GM20431 (cell line): Measurements from ENCODE around the gene TNFRSF14.

Source experiments
- in situ Hi-C: fragments of 300-500 bp; cut with MseI, MboI; formaldehyde crosslinking; loops from one replicate; pipeline ENCODE4 v1.15.0; 2020; ENCODE audit warnings: low sequenced_read_pairs; ENCODE audit not compliant: unreplicated experiment

TNFRSF14 gene

DNA sequence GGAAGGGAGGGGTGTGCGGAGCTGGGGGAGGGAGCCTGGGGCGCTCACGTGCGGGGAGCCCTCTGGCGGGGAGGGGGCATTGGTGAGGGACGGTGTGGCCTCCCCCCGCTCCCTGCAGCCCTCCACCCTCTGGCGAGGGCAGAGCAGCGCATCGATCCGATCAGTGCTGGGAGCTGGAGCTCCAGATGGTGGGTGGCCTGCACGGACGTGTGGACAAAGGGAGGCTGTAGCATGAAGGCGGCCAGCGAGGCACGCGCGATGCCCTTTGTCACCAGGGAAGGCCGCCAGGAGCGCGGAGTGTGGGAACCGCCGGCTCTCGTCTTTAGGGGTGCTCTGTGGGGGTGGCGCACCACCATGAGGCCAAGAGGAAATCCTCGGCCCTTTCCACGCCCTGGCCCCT is 20.7 kb upstream of the TNFRSF14 start:
- in situ Hi-C loops = loop anchor here (25.0 kb wide), 1 partner anchor 348 kb away; the partner anchor contains the start of gene FAAP20

DNA sequence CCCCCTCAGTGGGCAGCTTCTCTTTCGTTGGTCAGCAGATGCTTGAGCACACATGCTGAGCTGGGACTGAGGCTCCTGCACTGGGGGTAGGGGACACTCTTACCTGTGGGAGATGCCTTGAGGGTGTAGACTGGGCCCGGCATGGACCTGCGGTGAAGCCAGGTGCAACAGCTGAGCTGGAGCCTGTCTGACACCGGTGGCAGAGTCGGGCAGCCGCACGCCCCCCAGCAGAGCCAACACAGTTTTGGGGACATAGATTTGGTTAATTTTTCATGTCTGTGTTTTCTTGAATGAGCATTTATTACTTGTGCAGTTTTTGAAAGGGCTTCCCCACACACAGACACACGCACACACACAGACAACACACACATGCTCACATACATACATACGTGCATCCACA is 20.2 kb upstream of the TNFRSF14 start:
- in situ Hi-C loops = loop anchor here (25.0 kb wide), 1 partner anchor 349 kb away; the partner anchor contains the start of gene FAAP20

DNA sequence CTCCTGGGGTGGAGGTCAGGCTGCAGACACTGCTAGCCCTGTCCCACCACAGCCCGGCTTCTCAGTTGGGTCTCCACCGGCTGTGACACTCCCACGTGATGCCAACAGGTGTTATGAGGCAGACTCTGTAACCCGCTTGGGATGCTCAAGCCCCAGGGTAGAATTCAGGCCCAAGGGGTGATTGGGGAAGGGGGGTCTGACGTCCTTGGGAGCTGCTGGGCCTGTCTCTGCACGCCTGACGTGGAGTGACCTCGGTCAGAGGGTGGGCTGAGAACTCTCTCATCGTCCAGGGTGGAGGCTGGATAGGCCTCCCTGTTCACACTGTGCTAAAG is 18.4 kb upstream of the TNFRSF14 start:
- in situ Hi-C loops = loop anchor here (25.0 kb wide), 1 partner anchor 350 kb away; the partner anchor contains the start of gene FAAP20

- in situ Hi-C loops = loop anchor here (25.0 kb wide), 1 partner anchor 351 kb away; the partner anchor contains the start of gene FAAP20
Observed at GRCh38 chr1:2538376-2538775, 17.8 kb upstream of the TNFRSF14 start.

DNA sequence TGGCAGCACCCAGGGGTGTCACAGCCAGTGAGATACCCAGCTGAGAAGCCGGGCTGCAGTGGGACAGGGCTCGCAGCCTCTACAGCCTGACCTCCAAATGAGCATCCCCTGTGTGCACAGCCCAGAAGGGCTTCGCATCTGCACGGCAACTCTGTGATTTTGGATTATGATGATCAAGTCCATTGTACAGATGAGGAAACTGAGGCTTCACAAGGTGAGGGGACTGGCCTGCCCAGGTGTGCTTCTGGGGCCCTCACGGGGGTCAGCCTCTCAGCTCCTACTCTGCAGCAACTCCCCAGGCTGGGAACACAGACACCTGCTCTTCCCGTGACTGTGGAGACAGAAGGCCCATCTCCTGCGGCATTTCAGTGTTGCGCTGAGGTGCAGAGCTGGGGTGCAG is 17.3 kb upstream of the TNFRSF14 start:
- in situ Hi-C loops = loop anchor here (25.0 kb wide), 1 partner anchor 352 kb away; the partner anchor contains the start of gene FAAP20

DNA sequence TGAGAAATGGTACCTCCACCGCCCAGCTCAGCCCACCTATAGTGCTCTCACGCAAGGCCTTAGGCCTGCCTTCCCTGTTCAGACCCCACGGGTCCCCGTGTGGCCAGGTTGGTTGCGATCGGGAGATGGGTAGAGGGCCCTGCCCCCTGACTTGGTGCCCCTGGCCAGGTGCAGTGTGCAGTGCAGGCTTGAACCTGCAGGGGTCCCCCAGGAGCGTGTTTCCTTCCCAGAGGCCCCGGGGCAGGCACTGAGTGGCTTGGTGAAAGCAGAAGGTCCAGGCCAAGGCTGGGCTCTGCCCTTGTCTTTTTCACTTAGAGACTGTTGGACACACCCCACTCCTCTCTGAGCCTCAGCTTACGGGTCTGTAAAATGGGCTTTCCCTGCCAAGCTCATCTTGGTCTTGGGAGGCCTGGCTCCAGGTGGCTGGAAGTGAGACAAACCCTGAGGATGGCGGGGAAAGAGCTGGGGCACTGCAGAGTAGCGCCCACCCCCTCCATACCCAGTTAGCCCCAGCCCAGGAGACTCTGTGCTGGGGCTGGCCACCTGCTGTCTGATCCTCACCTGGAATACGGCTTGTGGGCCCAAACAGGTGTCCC is 16.8 kb upstream of the TNFRSF14 start:
- in situ Hi-C loops = loop anchor here (25.0 kb wide), 1 partner anchor 352 kb away; the partner anchor contains the start of gene FAAP20

DNA sequence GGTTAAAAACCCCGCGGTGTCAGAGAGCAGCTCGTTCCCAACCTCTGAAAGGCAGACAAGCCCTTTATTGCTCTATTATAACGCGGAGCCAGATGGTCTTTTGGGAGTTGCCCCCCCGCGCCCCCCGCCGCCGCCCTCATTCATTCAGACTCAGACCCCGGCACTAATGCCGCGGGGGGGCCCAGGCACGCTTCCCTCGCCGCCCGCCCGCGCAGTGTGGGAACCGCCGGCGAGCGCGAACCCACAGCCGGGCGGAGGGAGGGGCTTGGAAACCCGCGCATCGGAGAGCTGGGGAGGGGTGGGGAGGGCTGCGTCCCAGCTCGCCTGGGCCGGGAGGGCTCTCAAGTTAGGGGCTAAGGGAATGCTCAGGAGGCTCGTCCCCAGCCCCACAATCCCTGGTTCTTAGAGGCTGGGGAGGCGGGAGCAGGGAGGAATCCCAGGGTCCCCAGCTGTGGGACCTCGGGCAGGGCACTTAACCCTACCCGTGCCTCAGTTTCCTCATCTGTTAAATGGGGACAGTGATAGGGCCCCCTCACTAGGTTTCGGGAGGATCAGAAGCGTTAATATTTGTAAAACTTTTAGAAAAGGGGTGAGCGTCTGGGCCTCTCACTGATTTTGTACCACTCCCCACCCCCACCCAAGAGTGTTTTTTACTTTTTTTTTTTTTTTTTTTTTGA is 15.2 kb upstream of the TNFRSF14 start:
- in situ Hi-C loops = loop anchor here (10.0 to 25.0 kb wide), 2 partner anchors 126 to 354 kb away; partner anchors contain the start of genes FAAP20 and PEX10

- in situ Hi-C loops = loop anchor here (10.0 to 25.0 kb wide), 2 partner anchors 127 to 354 kb away; partner anchors contain the start of genes FAAP20 and PEX10
Observed at GRCh38 chr1:2541619-2542245, 14.4 kb upstream of the TNFRSF14 start.

GRCh38 chr1:2542246-2542915 is 13.8 kb upstream of the TNFRSF14 start:
- in situ Hi-C loops = loop anchor here (10.0 to 25.0 kb wide), 2 partner anchors 128 to 355 kb away; partner anchors contain the start of genes FAAP20 and PEX10

DNA sequence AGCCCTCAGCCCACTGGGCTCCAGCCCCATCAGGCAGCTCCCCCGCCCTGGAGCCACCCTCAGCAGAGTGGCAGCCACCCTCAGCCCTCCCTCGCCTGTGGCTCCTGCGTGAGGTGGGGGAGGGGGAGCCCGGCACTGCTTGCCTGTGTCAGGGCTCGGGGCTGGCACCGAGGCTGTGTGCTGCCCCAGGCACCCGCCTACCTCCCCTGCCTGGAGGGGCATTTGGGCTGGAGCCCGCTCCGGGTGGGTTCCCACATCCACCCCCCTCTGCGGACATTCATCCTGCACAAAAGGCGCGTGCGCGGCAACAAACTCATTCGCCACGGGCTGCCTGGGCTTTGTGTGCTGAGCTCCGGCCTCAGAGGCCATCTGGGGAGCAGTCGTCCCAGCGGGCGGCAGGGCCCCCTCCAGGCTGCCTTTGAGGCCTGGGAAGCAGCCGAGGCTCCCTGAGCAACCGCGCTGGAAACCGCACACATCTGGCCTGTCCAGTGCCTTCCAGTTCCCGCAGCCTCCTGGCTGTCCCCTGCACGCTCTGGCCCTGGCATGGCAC is 12.6 kb upstream of the TNFRSF14 start:
- in situ Hi-C loops = loop anchor here (10.0 to 25.0 kb wide), 2 partner anchors 129 to 356 kb away; partner anchors contain the start of genes FAAP20 and PEX10

GRCh38 chr1:2544093-2544874 is 11.9 kb upstream of the TNFRSF14 start:
- in situ Hi-C loops = loop anchor here (10.0 to 25.0 kb wide), 2 partner anchors 129 to 357 kb away; partner anchors contain the start of genes FAAP20 and PEX10

DNA sequence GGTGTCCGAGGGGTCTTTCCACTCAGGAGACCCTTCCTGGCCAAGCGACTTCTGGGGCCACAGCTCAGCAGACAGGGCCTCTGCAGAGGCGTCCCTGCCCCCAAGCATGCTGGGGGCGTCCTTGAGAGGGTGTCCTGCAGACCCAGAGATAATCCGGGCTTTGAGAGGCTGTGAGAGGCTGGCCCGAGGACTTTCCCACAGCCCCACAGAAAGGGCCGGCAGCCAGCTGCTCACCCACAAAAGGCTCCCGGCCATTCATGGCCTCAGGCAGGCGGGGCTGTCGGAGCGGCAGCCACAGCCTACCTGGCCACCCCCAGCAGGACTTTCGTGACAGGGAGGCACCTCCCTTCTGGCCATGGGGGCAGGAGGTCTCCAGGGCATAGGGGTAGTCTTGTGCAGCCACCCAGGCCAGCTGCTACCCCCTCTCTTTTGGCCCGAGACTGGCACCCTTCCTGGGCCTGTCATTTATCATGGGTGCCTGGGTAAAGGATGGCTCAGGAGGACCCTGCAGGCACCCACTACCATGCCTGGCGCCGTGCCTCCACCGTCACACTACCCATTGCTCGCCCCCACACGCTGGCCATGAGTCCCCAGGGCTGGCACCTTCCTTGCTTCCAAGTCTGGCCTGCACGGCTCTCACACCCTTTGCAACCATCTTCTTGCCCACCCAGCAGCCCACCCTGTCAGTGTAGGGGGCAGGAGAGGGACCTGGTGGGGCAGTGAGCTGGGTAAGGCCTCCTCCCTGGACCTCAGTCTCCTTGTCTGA is 11.1 kb upstream of the TNFRSF14 start:
- in situ Hi-C loops = loop anchor here (10.0 to 25.0 kb wide), 2 partner anchors 130 to 358 kb away; partner anchors contain the start of genes FAAP20 and PEX10

- in situ Hi-C loops = loop anchor here (10.0 to 25.0 kb wide), 2 partner anchors 131 to 359 kb away; partner anchors contain the start of genes FAAP20 and PEX10
Observed at GRCh38 chr1:2545754-2546514, 10.2 kb upstream of the TNFRSF14 start.

GRCh38 chr1:2546515-2547209 is 9.5 kb upstream of the TNFRSF14 start:
- in situ Hi-C loops = loop anchor here (10.0 to 25.0 kb wide), 2 partner anchors 132 to 359 kb away; partner anchors contain the start of genes FAAP20 and PEX10

GRCh38 chr1:2547210-2548067 is 8.7 kb upstream of the TNFRSF14 start:
- in situ Hi-C loops = loop anchor here (10.0 to 25.0 kb wide), 2 partner anchors 133 to 360 kb away; partner anchors contain the start of genes FAAP20 and PEX10
